ENCODE data around the gene INVS. TPM values are rescaled to one million over a fixed set of nuclear protein-coding genes. Genes with fewer than 3 reads are reported as not detected.

Gene INVS
- total RNA-seq, 4 donors from 2014 or later = 21.0 to 47.8 (median 31.6) TPM

DNA sequence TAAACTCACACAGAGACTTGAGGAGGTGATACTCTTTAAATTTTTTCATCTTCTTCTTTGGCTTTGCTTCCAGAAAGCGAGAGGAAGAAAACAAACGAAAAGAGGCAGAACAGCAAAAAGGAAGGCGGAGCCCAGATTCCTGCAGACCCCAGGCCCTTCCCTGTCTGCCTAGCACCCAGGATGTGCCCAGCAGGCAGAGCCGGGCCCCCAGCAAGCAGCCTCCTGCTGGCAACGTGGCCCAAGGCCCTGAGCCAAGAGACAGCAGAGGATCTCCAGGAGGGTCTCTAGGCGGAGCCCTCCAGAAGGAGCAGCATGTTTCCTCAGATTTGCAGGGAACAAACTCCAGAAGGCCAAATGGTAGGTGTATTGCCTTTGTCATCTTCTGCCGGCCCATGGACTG is 185.2 kb downstream of the INVS start:
- in situ Hi-C loops (cut with MboI; ENCODE audit: low pct_ligation_motif_present in 1 of 4, low pct_unique_long_range_greater_than_20kb in 1 of 4, low sequenced_read_pairs in 3 of 4) (no loop called here), intact Hi-C loops (cut with DNase I; ENCODE audit: low total_unique reads) (no loop called here)
- no peaks in the 10 kb centered on the region for H3K27me3 ChIP-seq
- no peak overlapping the region for H3K27ac ChIP-seq
- no peak for DNase-seq
- WGBS, 2 donors (ENCODE audit: low coverage in 1 of 2) = 90% methylated on average over 7 of the region's 7 CpGs; no CpG with 5 or more reads in 1 of the 2 donors
- peaks cover 0 to 41% (median 13%) of the 10 kb centered on the region in 4 donors for H3K36me3 ChIP-seq
- H3K4me1 ChIP-seq = no peaks in the 10 kb centered on the region
- H3K9me3 ChIP-seq = peaks cover 0 to 14% of the 10 kb centered on the region in 2 donors
- TF ChIP-seq POLR2AphosphoS5 (IDR thresholded peaks at IDR 0.05) (no peak), EP300 (IDR thresholded peaks at IDR 0.05; ENCODE audit: low read depth) (no peak), CTCF (IDR thresholded peaks at IDR 0.05) (no peak), POLR2A (IDR thresholded peaks at IDR 0.05) (no peak)
- H3K4me3 ChIP-seq = no peak overlapping the region

DNA sequence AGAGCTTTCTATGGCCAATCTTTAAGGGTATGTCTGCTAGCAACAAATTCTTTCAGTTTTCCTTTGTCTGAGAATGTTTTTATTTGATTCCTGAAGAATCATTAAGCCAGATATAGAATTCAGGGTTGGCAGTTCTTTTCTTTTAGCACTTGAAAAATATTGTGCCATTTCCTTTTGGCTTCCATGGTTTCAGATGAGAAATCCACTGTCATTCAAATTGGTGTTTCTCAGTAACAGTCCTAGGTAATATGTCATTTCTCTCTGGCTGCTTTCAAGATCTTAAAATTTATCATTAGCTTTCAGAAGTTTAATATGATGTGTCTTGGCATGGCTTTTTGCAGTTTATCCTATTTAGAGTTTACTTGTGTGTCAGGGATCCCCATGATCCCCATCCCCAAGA is 186.0 kb downstream of the INVS start:
- peaks cover 0 to 43% (median 13%) of the 10 kb centered on the region in 4 donors for H3K36me3 ChIP-seq
- DNase-seq = no peak
- no peak overlapping the region for H3K4me3 ChIP-seq
- no peaks in the 10 kb centered on the region for H3K4me1 ChIP-seq
- H3K9me3 ChIP-seq = peaks cover 0 to 14% of the 10 kb centered on the region in 2 donors
- intact Hi-C loops (cut with DNase I; ENCODE audit: low total_unique reads) (no loop called here), in situ Hi-C loops (cut with MboI; ENCODE audit: low pct_ligation_motif_present in 1 of 4, low pct_unique_long_range_greater_than_20kb in 1 of 4, low sequenced_read_pairs in 3 of 4) (no loop called here)
- no peak for TF ChIP-seq EP300 (IDR thresholded peaks at IDR 0.05; ENCODE audit: low read depth)
- no peak for TF ChIP-seq POLR2A (IDR thresholded peaks at IDR 0.05)
- TF ChIP-seq POLR2AphosphoS5 (IDR thresholded peaks at IDR 0.05) = no peak
- TF ChIP-seq CTCF (IDR thresholded peaks at IDR 0.05) = no peak
- H3K27ac ChIP-seq = no peak overlapping the region
- H3K27me3 ChIP-seq = no peaks in the 10 kb centered on the region

DNA sequence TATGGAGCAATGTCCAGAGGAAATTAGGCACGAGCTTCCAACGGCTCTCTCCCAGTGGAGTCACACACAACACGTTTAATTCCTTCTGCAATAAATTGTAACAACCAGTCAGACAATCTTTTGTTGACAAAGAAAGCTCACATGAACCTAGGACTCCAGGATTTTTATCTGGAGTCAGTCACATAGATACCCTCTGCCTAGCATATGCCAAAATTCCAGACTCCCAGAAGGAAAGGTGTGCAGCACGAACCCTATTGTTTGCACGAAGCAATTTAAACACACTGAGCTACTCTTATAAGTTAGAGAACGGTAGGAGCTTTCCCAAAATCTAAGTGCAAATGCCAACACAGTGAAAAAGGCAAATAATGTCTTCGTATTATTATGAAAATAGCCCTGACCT is 186.6 kb downstream of the INVS start:
- no peaks in the 10 kb centered on the region for H3K27me3 ChIP-seq
- peaks cover 0 to 43% (median 13%) of the 10 kb centered on the region in 4 donors for H3K36me3 ChIP-seq
- no peak for DNase-seq
- H3K9me3 ChIP-seq = peaks cover 0 to 14% of the 10 kb centered on the region in 2 donors
- H3K4me3 ChIP-seq = no peak overlapping the region
- H3K4me1 ChIP-seq = no peaks in the 10 kb centered on the region
- in situ Hi-C loops (cut with MboI; ENCODE audit: low pct_ligation_motif_present in 1 of 4, low pct_unique_long_range_greater_than_20kb in 1 of 4, low sequenced_read_pairs in 3 of 4) (no loop called here), intact Hi-C loops (cut with DNase I; ENCODE audit: low total_unique reads) (no loop called here)
- no peak overlapping the region for H3K27ac ChIP-seq
- WGBS, 2 donors (ENCODE audit: low coverage in 1 of 2) = 96 to 100% methylated on average over 4 to 7 of the region's 7 CpGs
- TF ChIP-seq POLR2AphosphoS5 (IDR thresholded peaks at IDR 0.05) = no peak
- TF ChIP-seq POLR2A (IDR thresholded peaks at IDR 0.05) = no peak
- TF ChIP-seq CTCF (IDR thresholded peaks at IDR 0.05) = no peak
- no peak for TF ChIP-seq EP300 (IDR thresholded peaks at IDR 0.05; ENCODE audit: low read depth)

GRCh38 chr9:100286257-100286656 is 187.2 kb downstream of the INVS start:
- WGBS, 2 donors (ENCODE audit: low coverage in 1 of 2) = 92 to 97% methylated on average over 6 of the region's 6 CpGs
- no peak for DNase-seq
- intact Hi-C loops (cut with DNase I; ENCODE audit: low total_unique reads) = no loop called here
- Histone ChIP-seq H3K27me3 (no peaks in the 10 kb centered on the region), H3K4me3 (no peak overlapping the region), H3K27ac (no peak overlapping the region), H3K9me3 (peaks cover 0 to 14% of the 10 kb centered on the region in 2 donors), H3K36me3 (peaks cover 0 to 43% (median 13%) of the 10 kb centered on the region in 4 donors), H3K4me1 (no peaks in the 10 kb centered on the region)
- no peak for TF ChIP-seq POLR2AphosphoS5 (IDR thresholded peaks at IDR 0.05)
- no peak for TF ChIP-seq CTCF (IDR thresholded peaks at IDR 0.05)
- TF ChIP-seq EP300 (IDR thresholded peaks at IDR 0.05; ENCODE audit: low read depth) = no peak
- TF ChIP-seq POLR2A (IDR thresholded peaks at IDR 0.05) = no peak
- in situ Hi-C loops (cut with MboI; ENCODE audit: low pct_ligation_motif_present in 1 of 4, low pct_unique_long_range_greater_than_20kb in 1 of 4, low sequenced_read_pairs in 3 of 4) = no loop called here
